OCI-LY3 (cell line): Measurements from ENCODE around the gene AGAP1.

ENCODE experiments used
- CTCF ChIP-seq: fragments of 200-600, 300-600 bp; sonication (generic); IDR thresholded peaks from 2 replicates; pipeline ENCODE4 v1.5.1; 2014; ENCODE audit warnings: antibody characterized with exemption, low read length, low read depth
- EZH2phosphoT487 ChIP-seq: fragments of 200-600 bp; shearing (Covaris generic); IDR thresholded peaks from 2 replicates; pipeline ENCODE4 v1.6.1; 2018; ENCODE audit warnings: antibody characterized with exemption, mixed run types, low read depth

- no peak for TF ChIP-seq CTCF
- no peak for TF ChIP-seq EZH2phosphoT487
Measured at GRCh38 chr2:235824331-235824730, 330.5 kb downstream of the AGAP1 start.
